Fibroblast of lung (primary cell): ENCODE data around the gene CCNT2. TPM values are rescaled to one million over a fixed set of nuclear protein-coding genes. Genes with fewer than 3 reads are reported as not detected.

Experiments
- DNase-seq, 2 donors: peaks; one replicate each; pipeline versions ENCODE4 v3.0.0 to v3.0.0-alpha.2; 2010; ENCODE audit warnings: low read depth in 2 of 2
- H2AFZ ChIP-seq: 2 replicates; pipeline ENCODE4 v1.5.1; 2012; ENCODE audit warnings: low read length, control low read depth, inconsistent platforms
- H3K27ac ChIP-seq: 2 replicates; pipeline ENCODE4 v1.5.1; 2011; ENCODE audit warnings: low read length, control low read depth; ENCODE audit not compliant: insufficient read depth
- H3K27me3 ChIP-seq: 2 replicates; pipeline ENCODE4 v1.5.1; 2011; ENCODE audit warnings: mild to moderate bottlenecking, low read length; ENCODE audit not compliant: control insufficient read depth, insufficient read depth
- H3K36me3 ChIP-seq: 2 replicates; pipeline ENCODE4 v1.5.1; 2011; ENCODE audit warnings: low read length; ENCODE audit not compliant: control insufficient read depth, insufficient read depth
- H3K4me1 ChIP-seq: 2 replicates; pipeline ENCODE4 v1.5.1; 2011; ENCODE audit warnings: low read length; ENCODE audit not compliant: control insufficient read depth, insufficient read depth; ENCODE audit errors: extremely low read depth
- H3K4me2 ChIP-seq: 2 replicates; pipeline ENCODE4 v1.5.1; 2011; ENCODE audit warnings: low read length, control low read depth; ENCODE audit not compliant: insufficient read depth; ENCODE audit errors: extremely low read depth
- H3K4me3 ChIP-seq, 4 experiments: fragments of 200-600 bp in 1 of 4; sonication (generic) in 1 of 4; replicated peaks in 1 of 4; 2 replicates each; pipeline ENCODE4 v1.5.1; 2011 to 2016; ENCODE audit warnings: low read length in 4 of 4, low read depth in 3 of 4, mild to moderate bottlenecking in 3 of 4, control low read depth in 2 of 4, inconsistent platforms in 1 of 4, mixed read lengths in 1 of 4; ENCODE audit not compliant: insufficient read depth in 1 of 4; ENCODE audit errors: control extremely low read depth in 1 of 4
- H3K79me2 ChIP-seq: 2 replicates; pipeline ENCODE4 v1.5.1; 2012; ENCODE audit warnings: mild to moderate bottlenecking, low read length, inconsistent platforms; ENCODE audit not compliant: control insufficient read depth, insufficient read depth
- H3K9ac ChIP-seq: 2 replicates; pipeline ENCODE4 v1.5.1; 2011; ENCODE audit warnings: mild to moderate bottlenecking, low read length, control low read depth; ENCODE audit not compliant: insufficient read depth
- H3K9me3 ChIP-seq: 2 replicates; pipeline ENCODE4 v1.5.1; 2012; ENCODE audit warnings: low read depth, low read length; ENCODE audit not compliant: control insufficient read depth, insufficient read depth
- H4K20me1 ChIP-seq: 2 replicates; pipeline ENCODE4 v1.5.1; 2011; ENCODE audit warnings: low read length; ENCODE audit not compliant: control insufficient read depth, insufficient read depth; ENCODE audit errors: extremely low read depth
- EZH2 ChIP-seq: IDR thresholded peaks from 2 replicates; pipeline ENCODE4 v1.5.1; 2012; ENCODE audit warnings: low read length, control low read depth, mild to moderate bottlenecking; ENCODE audit errors: missing control alignments
- polyA plus RNA-seq, 2 donors: library from polyadenylated mRNA; depleted of rRNA in 1 of 2; stranded (reverse) in 1 of 2; unstranded in 1 of 2; fragments of >200 nt; gene quantifications; 2 replicates each; pipeline ENCODE4 v1.2.1, GENCODE V29; 2011 to 2012; ENCODE audit warnings: missing spikeins in 1 of 2
- total RNA-seq: library from RNA; depleted of rRNA; stranded (reverse); fragments of >200 nt; gene quantifications from 2 replicates; pipeline ENCODE4 v1.2.1, GENCODE V29; 2014
- TF ChIP-seq, protein P1 (sequence below), 2 donors: IDR thresholded peaks in 1 of 2; conservative IDR thresholded peaks in 1 of 2; 1 replicate in 1 of 2; 2 replicates in 1 of 2; pipeline ENCODE4 v1.5.1; 2011 to 2012; ENCODE audit warnings: low read length in 2 of 2, control low read depth in 1 of 2, inconsistent platforms in 1 of 2, low read depth in 1 of 2, mild to moderate bottlenecking in 1 of 2

CCNT2 gene
- total and polyA plus RNA-seq, 2 donors (not counting 1 experiment from before 2014, with no cell fraction given): 10.5 to 30.1 TPM

DNA sequence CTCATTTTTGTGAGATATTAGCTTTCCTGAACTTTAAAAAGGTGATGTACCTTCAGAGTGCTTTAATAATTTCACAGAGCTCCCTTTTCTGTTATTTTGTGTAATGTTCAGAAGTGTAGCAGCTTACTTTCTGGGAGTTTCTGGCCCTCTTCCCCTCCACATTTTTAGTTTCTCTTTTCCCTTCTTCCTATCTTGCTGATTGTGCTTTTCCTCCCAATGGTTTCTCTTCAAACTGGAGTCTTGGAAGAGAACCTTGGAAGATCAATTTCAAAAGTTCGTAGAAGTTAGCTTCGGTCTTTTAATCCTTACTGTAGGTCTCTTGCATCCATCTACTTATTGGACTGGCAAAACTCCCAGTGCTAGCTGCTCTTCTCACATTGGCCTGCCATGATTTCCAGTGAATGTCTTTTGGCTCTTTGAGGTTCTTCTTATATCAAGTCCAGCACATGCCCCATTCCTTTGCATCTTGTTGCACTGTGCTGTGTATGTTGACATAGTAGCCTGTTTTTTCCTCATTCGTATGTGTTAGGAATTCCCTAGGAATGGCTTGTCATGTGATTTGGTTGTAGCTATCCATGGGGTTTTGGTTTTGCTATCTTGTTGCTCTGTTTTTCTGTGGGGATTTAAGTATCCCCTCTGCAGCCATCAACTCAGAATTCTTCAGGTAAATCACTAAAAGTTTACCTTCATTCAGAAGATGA lies 7.8 kb downstream of the CCNT2 start:
- peaks cover 7% of the 10 kb centered on the region for H3K4me1 ChIP-seq
- H3K27ac ChIP-seq: no peak overlapping the region
- peak; percentile 7 to 27 for DNase-seq
- no peak overlapping the region for H3K4me3 ChIP-seq
- H3K9ac ChIP-seq: no peak overlapping the region
- H3K4me2 ChIP-seq: peak overlapping the region; percentile 23
- no peaks in the 10 kb centered on the region for H3K36me3 ChIP-seq
- H3K9me3 ChIP-seq: no peaks in the 10 kb centered on the region
- no peaks in the 10 kb centered on the region for H3K27me3 ChIP-seq
- H2AFZ ChIP-seq: no peak overlapping the region
- H4K20me1 ChIP-seq: peaks cover 2% of the 10 kb centered on the region
- TF ChIP-seq EZH2: no peak
- TF ChIP-seq, protein P1, sequence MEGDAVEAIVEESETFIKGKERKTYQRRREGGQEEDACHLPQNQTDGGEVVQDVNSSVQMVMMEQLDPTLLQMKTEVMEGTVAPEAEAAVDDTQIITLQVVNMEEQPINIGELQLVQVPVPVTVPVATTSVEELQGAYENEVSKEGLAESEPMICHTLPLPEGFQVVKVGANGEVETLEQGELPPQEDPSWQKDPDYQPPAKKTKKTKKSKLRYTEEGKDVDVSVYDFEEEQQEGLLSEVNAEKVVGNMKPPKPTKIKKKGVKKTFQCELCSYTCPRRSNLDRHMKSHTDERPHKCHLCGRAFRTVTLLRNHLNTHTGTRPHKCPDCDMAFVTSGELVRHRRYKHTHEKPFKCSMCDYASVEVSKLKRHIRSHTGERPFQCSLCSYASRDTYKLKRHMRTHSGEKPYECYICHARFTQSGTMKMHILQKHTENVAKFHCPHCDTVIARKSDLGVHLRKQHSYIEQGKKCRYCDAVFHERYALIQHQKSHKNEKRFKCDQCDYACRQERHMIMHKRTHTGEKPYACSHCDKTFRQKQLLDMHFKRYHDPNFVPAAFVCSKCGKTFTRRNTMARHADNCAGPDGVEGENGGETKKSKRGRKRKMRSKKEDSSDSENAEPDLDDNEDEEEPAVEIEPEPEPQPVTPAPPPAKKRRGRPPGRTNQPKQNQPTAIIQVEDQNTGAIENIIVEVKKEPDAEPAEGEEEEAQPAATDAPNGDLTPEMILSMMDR (conservative IDR thresholded peaks at IDR 0.05 in 1 of 2, IDR thresholded peaks at IDR 0.05 in 1 of 2; ENCODE audit: low read depth in 1 of 2, low read length in 2 of 2): no peak
- H3K79me2 ChIP-seq: peaks cover 97% of the 10 kb centered on the region

DNA sequence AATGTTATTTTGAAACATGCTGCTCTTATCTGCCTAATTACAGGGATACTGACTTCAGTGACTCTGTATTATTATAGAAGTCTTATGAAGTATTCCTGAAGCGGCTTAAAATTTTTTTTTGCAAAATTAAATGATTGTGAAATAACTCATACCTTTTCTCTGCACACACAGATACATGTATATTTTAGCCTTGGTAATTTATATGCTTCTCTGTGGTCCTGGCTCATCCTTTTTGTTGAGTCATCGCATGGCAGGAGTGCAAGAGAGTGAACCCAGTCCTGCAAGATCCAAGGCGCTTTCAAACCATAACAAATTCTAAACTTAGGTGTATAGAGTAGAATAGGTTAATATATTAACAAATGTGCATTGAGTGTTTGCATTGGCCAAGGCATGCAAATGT lies 8.6 kb downstream of the CCNT2 start:
- no peak overlapping the region for H3K4me3 ChIP-seq
- H3K79me2 ChIP-seq: peaks cover 97% of the 10 kb centered on the region
- no peak overlapping the region for H2AFZ ChIP-seq
- peak; percentile 20 to 55 for DNase-seq
- peaks cover 5% of the 10 kb centered on the region for H3K4me1 ChIP-seq
- H3K9ac ChIP-seq: no peak overlapping the region
- H3K4me2 ChIP-seq: peak overlapping the region; percentile 52
- H3K9me3 ChIP-seq: no peaks in the 10 kb centered on the region
- peaks cover 2% of the 10 kb centered on the region for H4K20me1 ChIP-seq
- TF ChIP-seq, protein P1 (conservative IDR thresholded peaks at IDR 0.05 in 1 of 2, IDR thresholded peaks at IDR 0.05 in 1 of 2; ENCODE audit: low read depth in 1 of 2, low read length in 2 of 2): no peak
- no peak for TF ChIP-seq EZH2
- no peak overlapping the region for H3K27ac ChIP-seq
- no peaks in the 10 kb centered on the region for H3K36me3 ChIP-seq
- no peaks in the 10 kb centered on the region for H3K27me3 ChIP-seq

DNA sequence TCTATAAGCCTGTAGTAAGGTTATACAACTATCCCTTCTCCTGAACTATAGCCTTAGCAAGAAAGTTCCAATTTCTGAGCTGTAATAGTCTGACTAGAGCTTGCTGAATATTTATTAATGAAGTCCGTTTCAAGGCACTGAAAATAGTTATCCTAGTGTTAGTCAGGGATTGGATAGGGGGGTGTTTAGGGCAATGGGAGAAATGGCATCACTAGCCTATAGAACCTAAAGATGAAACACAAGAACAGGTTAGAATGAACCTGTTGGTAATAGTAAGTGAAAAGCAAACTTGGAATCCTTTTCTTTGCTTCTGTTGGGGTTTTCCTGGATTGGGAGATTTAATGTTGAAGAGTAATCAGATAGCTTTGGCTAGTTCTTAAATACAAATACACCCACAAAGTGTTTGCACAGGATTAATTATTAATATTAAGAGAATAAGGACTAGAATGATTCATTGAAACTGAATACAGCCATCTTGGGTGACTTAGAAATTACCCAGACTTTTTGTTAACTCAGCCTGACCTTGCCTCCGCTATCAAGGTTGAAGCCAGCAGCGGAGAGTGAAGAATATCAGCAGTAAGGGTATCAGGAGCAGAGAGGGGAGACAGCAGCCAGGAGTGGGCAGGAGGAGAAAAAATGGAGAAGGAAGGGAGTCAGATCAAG lies 14.4 kb downstream of the CCNT2 start:
- Histone ChIP-seq H3K9ac (no peak overlapping the region), H2AFZ (no peak overlapping the region), H3K4me2 (no peak overlapping the region), H3K79me2 (peaks cover 86% of the 10 kb centered on the region), H3K27me3 (no peaks in the 10 kb centered on the region), H3K9me3 (no peaks in the 10 kb centered on the region), H4K20me1 (no peaks in the 10 kb centered on the region), H3K4me3 (no peak overlapping the region), H3K27ac (no peak overlapping the region), H3K36me3 (no peaks in the 10 kb centered on the region), H3K4me1 (peaks cover 4% of the 10 kb centered on the region)
- no peak for DNase-seq
- no peak for TF ChIP-seq EZH2
- TF ChIP-seq, protein P1 (conservative IDR thresholded peaks at IDR 0.05 in 1 of 2, IDR thresholded peaks at IDR 0.05 in 1 of 2; ENCODE audit: low read depth in 1 of 2, low read length in 2 of 2): no peak
